Left renal pelvis (tissue), 4 donors: ENCODE results near the gene LAMTOR4. TPM values are rescaled to one million over a fixed set of nuclear protein-coding genes. Genes with fewer than 3 reads are reported as not detected.

Experiments used
- DNase-seq, 4 donors: peaks; one replicate each; pipeline ENCODE4 v3.0.0-alpha.2; 2013; ENCODE audit warnings: low read depth in 4 of 4, low spot score in 3 of 4
- polyA plus RNA-seq, 4 donors: library from polyadenylated mRNA; unstranded; fragments of 120-200 nt; gene quantifications; one replicate each; pipeline ENCODE4 v1.2.1, GENCODE V29; 2013; ENCODE audit not compliant: insufficient read length in 4 of 4

The LAMTOR4 gene
- polyA plus RNA-seq, 4 donors, result 79.5 to 129 (median 92.6) TPM

GRCh38 chr7:100152937-100153666 is 4.4 kb downstream of the LAMTOR4 start:
- DNase-seq, result no peak

GRCh38 chr7:100153708-100154535 is 5.2 kb downstream of the LAMTOR4 start:
- DNase-seq, result no peak

GRCh38 chr7:100154651-100155491 is 6.2 kb downstream of the LAMTOR4 start:
- DNase-seq, result no peak

- no peak for DNase-seq
These were observed 7.0 kb downstream of the LAMTOR4 start for GRCh38 chr7:100155553-100156317.

GRCh38 chr7:100156331-100157068 is 7.8 kb downstream of the LAMTOR4 start:
- DNase-seq, result no peak

- DNase-seq, result no peak
These were observed 8.3 kb downstream of the LAMTOR4 start for GRCh38 chr7:100157069-100157333.

GRCh38 chr7:100157334-100158228 is 8.9 kb downstream of the LAMTOR4 start:
- no peak for DNase-seq

GRCh38 chr7:100158229-100159098 is 9.7 kb downstream of the LAMTOR4 start, which contains the start of gene TRAPPC14:
Gene TRAPPC14, minus strand, starts transcription at chr7:100158723. Its CDS starts 224 bp downstream, at chr7:100158499.
- DNase-seq, result peak in 3 of 4 donors; percentile 81 to 87 (median 82)

- no peak for DNase-seq
These were observed 10.4 kb downstream of the LAMTOR4 start for GRCh38 chr7:100159099-100159623.

GRCh38 chr7:100160067-100160466 is 11.3 kb downstream of the LAMTOR4 start:
- DNase-seq, result no peak

- DNase-seq, result no peak
These were observed 14.4 kb downstream of the LAMTOR4 start for GRCh38 chr7:100163006-100163531.

- DNase-seq, result no peak
These were observed 15.2 kb downstream of the LAMTOR4 start for GRCh38 chr7:100163871-100164270.

- no peak for DNase-seq
These were observed 17.7 kb downstream of the LAMTOR4 start for GRCh38 chr7:100166317-100166940.

GRCh38 chr7:100166970-100167911 is 18.5 kb downstream of the LAMTOR4 start:
- DNase-seq, result no peak

- no peak for DNase-seq
These were observed 19.2 kb downstream of the LAMTOR4 start for GRCh38 chr7:100167912-100168323.
